SKM-1 treated with dmso at 0.1 percent for 144 hours (cell line): ENCODE data around the gene NEFH.

Source experiments
- DNase-seq: peaks from one replicate; lab custom pipeline; 2025; ENCODE audit not compliant: unreplicated experiment; lab: John Stamatoyannopoulos, UW

Gene NEFH

DNA sequence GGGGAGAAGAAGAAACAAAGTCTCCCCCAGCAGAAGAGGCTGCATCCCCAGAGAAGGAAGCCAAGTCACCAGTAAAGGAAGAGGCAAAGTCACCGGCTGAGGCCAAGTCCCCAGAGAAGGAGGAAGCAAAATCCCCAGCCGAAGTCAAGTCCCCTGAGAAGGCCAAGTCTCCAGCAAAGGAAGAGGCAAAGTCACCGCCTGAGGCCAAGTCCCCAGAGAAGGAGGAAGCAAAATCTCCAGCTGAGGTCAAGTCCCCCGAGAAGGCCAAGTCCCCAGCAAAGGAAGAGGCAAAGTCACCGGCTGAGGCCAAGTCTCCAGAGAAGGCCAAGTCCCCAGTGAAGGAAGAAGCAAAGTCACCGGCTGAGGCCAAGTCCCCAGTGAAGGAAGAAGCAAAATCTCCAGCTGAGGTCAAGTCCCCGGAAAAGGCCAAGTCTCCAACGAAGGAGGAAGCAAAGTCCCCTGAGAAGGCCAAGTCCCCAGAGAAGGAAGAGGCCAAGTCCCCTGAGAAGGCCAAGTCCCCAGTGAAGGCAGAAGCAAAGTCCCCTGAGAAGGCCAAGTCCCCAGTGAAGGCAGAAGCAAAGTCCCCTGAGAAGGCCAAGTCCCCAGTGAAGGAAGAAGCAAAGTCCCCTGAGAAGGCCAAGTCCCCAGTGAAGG lies 9.2 kb downstream of the NEFH start:
- peak; percentile 80 for DNase-seq

DNA sequence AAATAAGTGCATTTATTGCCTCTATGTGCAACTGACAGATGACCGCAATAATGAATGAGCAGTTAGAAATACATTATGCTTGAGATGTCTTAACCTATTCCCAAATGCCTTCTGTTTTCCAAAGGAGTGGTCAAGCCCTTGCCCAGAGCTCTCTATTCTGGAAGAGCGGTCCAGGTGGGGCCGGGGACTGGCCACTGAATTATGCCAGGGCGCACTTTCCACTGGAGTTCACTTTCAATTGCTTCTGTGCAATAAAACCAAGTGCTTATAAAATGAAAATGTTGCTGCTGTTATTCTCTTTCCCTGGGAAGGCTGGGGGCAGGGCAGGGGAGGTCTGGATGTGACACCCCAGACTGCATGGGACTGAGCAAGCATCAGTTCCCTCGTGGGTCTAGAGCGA lies 11.0 kb downstream of the NEFH start:
- no peak for DNase-seq

DNA sequence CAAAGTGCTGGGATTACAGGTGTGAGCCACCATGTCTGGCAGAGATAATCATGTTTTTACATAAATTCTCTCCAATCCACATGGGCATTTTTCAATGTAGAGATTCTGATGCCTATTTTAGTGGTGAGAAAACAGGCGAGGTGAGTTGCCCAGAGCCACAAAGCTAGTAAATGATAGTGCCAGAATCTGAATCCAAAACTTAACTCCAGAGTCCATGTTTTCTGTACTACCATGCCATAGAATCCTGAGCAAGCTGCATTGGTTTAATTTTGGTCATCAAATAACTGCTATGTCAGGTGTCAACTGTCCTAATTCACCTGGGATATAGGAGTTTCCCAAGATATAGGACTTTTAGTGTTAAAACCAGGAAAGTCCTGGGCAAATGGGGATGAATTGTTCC lies 13.6 kb downstream of the NEFH start:
- no peak for DNase-seq

DNA sequence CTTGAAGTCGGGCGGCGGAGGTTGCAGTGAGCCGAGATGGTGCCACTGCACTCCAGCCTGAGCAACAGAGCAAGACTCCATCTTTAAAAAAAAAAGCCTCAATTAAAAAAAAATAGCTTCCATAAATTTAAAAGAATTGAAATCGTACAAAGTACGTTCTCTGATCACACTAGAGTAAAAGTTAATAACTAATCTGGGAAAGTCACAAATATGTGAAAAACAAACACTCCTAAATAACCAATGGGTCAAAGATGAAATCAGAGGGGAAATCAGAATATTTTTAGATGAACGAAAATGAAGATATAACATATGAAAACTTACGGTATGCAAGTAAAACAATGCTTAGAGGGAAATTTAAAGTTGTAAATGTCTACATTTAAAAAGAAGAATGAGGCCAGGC lies 19.8 kb downstream of the NEFH start:
- DNase-seq: no peak

DNA sequence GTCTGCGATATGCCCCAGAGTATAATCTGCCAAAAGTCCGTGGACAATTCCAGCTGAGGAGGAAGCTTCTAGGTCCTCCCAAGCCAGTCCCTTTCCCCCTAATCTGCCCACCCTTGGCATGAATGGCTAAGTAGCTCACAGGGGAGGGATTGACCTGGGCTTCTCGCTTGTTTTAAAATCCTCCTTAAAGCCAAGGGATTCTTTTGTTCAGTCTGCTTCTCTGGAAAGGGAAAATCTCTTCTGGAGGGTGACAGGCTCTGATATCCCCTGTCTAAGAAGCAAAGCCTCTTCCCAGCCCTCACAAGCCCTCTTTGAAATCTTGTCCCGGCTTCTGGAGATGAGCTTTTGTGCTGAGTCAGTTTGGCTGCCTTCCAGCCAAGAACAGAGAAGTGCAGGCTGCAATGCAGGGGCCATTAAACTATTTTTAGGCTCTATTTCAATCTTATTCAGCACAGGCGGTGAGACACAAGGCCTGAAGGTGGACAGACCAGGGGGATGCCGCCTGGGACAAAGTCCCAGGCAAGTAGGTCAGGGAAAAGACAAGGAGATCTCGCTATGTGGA lies 23.9 kb downstream of the NEFH start:
- DNase-seq: peak; percentile 9

DNA sequence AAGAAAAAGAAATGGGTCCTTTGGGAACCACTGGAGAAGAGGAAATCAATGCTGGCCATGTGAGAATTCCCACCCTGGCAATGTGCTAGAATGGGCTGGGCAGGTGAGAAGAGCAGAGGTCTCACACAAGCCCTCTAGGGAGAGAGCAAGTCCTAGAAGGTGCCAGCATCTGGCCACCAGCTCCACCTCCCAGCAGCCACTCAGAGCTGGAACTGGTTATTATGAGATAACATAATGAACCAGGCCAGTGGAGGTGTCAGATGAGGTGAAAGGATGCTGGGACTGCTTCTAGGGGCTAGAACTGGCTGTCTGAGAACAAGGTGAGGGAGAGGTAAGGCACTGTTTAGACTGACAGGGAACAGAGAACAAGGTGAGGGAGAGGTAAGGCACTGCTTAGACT lies 29.3 kb downstream of the NEFH start:
- no peak for DNase-seq

DNA sequence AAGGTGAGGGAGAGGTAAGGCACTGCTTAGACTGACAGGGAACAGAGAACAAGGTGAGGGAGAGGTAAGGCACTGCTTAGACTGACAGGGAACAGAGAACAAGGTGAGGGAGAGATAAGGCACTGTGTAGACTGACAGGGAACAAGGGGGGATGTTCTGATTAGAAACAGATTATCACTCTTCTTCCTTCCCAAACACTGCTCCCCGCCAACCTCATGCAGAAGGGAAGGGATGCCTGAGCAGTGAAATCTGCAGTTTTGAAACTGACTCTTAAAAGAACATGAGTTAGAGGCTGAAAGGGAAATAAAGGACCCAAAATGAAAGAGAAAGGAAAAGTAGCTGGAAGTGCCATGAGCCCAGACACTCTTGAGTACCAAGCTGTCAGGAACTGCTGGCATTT lies 29.8 kb downstream of the NEFH start:
- no peak for DNase-seq

DNA sequence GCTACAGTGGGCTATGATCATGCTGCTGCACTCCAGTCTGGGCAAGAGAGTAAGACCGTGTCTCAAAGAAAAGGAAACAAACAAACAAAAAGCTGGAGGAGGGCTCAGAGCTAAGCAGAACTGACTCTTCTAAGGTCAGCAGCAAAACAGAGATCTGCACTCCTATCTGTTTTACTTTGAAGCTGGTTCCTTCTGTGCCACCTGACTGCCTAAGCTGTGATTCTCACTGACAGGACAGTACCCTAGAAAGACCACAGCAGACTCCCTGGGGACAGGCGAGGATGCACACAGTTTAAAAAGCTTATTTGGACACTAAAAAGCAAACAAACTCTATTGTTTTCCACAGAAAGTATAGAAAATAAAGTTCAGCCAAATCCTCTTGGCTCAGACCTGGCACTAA lies 30.5 kb downstream of the NEFH start:
- no peak for DNase-seq

DNA sequence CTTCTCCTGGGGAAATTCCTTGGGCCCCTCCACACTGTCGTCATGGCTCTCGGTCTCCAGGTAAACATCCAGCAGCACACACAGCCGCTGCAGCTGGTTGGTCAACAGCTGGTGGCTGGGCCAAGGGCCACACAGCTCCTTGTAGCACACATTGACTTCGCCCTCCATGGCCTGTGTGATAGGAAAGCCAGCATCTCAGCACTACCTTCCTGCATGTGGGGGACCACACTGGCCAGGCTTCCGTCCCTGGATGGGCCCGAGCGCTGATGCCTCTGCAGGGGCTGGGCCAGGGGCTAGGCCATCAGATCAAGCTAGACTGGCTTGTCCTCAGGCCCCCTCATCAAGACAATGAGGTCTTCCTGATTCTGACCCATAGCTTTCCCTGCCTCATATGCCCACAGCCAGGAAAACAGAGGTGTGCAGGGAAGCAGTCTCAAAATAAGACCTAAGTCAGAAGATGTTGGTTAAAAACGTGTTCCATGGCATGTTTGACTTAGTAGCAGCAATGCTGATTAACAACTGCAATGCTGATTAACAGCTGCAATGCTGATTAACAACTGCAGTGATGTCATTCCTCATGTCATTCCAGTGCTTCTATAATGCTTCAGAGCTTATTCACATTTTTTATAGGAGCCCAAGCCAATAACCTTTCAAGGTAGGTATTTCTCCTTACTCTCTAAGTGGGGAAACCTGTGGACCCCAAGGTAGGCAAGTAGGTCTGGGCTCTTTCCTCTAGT lies 31.3 kb downstream of the NEFH start:
- DNase-seq: no peak

DNA sequence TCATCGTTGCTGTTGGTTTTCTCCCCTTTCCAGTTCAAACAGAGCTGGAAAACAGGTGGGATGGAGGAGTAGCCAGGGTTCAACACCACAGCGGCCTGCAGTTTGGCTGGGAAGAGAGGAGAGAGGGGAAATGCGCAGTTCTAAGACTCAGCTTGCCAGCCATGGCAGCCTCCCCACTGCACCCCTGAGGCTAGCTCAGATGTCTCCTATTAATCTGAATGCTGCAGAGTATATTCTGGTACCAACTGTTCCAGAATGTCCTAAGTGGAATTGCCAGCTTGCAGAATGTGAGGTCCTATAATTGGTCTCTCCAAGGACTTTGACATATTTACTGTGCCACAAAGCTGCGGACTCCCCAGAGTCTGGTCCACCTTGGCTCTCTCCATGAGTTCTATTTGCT lies 32.0 kb downstream of the NEFH start:
- no peak for DNase-seq

DNA sequence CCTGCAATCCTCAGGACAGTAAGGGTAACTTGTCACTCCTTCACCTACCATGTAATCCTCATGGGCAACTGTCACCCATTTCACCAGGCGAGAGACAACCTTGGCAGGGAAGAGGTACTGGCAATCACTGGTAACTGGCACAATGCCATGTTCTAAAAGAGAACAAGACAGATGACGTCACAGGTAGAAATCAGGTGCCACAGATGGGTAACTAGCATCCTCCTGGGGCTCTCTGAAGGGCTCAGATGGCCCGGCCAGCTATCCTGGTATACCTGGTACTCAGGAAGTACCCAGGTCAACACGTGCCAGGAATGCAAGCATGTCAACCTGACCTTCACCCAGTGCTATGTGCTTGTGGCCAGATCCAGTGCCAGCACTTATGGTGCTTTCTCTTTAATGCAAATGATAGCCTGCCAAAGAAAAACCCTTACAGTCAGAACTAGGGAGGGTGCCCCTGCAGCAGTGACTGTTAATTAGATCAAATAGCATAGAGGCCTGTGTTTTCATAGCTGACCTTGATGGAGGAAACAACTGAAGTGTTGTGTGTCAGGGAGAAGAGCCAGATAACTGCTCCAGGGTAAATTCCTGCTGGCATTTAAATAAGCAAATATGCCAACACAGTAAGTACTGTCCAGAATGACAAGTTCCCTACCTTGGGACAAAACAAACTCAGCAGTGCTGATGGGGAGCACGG lies 37.3 kb downstream of the NEFH start:
- no peak for DNase-seq

DNA sequence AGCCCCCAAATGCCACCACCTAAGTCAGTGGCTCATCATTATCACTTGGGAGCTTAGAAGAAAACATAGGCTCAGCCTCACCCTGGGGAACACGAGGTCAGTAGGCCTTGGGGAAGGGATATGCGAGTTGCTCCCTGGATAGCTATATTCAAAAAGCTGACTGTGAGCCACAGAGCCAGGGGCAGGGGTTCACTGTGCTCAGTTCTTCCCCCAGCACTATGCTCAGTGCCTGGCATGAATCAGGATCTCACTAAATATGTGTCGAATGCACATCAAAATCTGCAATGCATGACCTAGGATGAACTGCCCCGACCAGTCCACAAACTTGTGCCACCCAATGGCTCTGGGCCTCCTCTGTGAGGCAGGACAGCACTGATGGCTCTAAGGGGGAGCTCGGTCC lies 38.4 kb downstream of the NEFH start:
- no peak for DNase-seq

DNA sequence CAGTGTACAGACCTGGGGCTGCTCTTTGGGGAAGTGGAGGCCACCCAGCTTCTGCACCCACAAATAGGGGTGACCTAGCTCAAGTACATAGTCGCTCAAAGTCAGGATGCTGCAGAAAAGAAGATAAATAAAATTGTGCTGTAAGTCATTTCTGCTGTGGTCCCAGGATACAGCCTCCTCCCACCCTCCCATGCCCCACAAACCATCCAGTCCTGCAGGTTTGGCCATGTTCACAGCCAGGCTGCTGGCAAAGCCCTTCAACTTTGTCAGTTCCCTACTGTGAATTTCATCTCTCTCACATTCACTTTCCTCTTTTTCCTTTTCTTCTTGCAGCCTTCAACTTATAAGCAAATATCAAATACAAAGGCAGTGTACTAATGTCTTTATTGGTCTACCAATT lies 40.0 kb downstream of the NEFH start:
- DNase-seq: no peak

DNA sequence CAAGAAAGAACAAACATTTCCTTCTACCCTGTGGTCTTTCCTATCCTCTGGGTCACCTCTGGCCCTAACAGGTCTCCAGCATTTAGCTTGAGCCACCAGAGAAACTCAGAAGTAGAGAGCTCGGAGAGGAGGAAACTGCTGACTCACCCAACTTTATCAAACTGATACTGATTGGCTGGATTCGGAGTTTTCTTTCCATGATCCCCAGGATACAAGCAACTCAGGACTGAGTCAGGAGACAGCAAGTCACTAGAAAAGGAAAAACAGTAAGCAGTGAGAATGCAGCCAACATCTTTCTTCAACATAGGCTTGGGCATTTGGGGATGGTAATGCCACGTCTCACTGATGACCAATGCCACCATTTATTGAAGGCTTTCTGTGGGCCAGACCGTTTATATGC lies 40.8 kb downstream of the NEFH start:
- no peak for DNase-seq

DNA sequence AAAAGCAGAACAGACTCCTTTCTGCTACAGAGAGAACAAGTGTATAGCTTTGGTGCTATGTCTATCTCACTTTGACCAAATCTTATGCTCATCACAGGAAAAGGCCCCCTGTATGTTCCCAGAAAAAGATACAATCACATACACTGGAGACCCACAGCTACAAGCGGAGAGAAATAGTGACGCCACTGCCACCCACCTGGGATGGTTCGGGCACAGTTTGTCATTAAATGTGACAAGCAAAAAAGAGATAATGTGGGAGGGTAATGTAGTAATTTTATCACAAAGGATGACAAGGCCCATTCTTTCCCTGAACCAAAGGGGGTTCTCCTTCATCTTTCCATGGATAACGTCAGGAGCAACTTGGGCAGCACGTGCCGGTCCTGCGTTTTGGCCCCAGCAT lies 41.5 kb downstream of the NEFH start:
- DNase-seq: no peak

DNA sequence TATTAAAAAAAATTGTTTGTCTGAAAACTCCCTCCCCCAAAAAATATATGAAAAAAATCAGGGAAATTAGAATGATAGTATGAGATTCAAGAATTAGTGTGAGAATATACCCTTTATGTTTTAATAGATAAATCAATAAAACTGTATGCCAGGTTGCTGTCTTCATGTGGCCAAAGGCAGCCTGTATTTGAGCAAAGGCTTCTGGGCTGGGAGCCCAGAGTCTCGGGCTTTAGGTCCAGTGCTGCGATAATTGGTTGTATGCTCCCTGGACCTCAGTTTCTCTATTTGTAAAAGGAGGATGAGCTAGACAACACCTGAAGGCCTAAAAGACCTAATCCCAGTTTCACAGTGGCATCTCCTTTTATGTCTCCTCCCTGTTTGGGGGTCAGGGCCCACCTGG lies 43.7 kb downstream of the NEFH start:
- no peak for DNase-seq

DNA sequence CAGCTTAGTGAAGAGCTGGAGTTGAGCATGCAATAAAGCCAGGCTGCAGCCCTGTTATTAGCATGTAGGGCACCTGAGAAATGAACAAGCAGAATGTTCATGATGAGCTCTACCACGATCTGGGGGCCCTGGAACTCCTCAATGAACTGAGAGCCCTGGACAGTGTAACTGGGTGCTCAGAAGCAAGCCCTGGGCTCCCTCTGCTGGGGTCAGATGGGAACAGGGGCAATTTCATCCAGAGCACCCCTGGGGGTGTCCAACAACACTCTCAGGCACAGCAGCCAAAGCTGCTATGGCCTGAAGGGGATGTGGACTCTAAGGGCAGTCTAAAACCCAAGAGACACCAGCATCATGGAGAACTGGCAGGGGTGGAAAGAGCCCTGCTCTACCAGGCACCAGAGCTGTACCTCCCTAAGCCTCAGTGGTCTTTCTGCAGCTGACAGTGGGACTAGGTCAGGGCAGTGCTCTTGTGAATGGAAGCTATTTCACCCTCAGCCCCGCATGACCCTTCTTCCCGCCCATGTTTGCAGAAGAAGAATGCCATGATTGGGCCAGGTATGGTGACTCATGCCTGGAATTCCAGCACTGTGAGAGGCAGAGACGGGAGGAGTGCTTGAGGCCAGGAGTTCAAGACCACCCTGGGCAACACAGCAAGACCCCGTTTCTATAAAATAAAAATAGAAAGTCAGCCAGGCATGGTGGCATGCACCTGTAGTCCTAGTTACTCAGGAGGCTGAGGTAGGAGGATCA lies 44.6 kb downstream of the NEFH start:
- DNase-seq: peak; percentile 0

DNA sequence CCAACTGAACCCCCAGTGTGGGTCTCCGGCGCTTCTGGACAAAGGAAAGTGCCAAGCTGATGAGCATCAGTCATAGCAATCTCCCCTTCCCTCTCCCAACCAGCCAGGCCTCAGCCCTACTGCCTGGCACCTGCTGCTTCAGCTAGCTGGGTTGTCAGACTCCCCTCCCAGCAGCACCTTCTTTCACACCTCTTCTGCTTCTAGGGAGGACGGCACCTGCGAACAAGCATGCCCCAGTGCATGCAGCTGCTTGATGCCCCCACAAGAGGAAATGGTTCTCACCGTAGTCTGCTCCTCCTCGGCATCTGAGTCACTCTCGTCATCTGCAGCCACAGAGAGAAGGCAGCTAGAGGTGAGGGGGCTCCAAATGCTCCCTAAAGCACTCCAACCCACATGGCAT lies 48.1 kb downstream of the NEFH start:
- no peak for DNase-seq

DNA sequence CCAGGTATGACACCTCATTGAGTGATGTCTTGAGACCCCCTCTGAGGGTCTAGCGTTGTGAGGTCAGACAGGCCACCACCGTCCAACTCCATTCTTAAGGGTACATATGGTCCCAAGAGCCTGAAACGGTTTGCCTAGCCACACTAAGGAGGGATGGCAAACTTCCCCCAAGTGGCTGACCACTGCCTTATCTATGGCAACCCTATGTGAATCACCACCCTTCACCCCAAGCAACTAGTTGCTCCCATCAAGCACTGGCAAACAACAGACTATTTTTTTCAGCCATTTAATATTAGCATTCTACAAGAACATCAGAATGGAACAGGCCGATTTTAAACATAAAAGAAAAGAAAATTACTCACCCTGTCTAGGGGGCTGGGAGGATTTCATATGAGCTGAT lies 50.7 kb downstream of the NEFH start:
- DNase-seq: no peak

DNA sequence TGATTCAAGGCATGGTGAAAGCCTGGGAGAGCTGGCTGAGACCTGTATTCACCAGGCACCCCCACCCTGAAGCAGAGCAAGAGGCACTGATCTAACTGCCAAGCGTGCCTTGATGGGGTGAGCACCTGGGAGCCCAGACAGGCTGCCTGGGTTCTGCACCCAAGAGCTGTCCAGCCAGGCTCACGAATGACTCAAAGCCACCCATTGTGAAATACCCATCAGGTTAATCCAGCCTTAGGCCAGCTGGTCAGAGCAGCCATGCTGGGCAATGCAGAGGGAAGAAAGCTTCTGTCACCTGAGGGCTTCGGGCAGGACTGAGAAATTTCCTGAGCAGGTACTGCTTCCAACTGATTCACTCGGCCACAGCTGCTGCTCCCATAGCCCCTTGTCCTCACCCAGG lies 51.4 kb downstream of the NEFH start:
- no peak for DNase-seq

DNA sequence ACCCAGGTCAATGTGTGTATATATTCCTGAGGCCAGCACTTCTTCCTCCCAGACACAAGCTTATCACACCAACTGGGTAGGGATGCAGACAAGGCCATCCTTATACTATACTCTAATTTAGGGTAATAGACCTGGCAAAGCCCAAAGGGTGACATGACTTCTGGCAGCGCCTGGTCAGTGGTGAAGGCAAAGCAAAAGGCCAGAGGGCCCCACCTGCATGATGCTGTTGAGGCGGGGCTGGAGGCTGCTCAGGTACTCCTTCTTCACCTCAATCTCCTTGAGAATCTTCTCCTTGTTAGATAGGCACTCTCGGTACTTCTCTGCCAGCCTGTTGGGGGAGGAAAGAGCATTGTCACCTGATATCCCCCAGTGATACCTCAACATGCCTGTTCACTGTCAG lies 56.4 kb downstream of the NEFH start:
- no peak for DNase-seq
